AG04450 (cell line): ENCODE results near the gene ATP6V0E2. TPM values are rescaled to one million over a fixed set of nuclear protein-coding genes. Genes with fewer than 3 reads are reported as not detected.

Experiments
- CTCF ChIA-PET: fragments of 300-600, 350-600 bp; formaldehyde crosslinking; extraction: SDS; loops from one replicate; lab custom pipeline; 2022; ENCODE audit warnings: antibody characterized with exemption, inconsistent platforms; lab: Charles Lee
- POLR2A ChIA-PET: fragments of 350-600 bp; formaldehyde crosslinking; extraction: SDS; loops from one replicate; lab custom pipeline; 2021; ENCODE audit warnings: antibody characterized with exemption, inconsistent platforms; lab: Yijun Ruan, JAX
- DNase-seq: peaks from one replicate; pipeline ENCODE4 v3.0.0-alpha.2; 2011; ENCODE audit warnings: low read depth, low spot score
- H3K27ac ChIP-seq: one replicate; pipeline ENCODE4 v1.5.1; 2012; ENCODE audit warnings: low read depth, low read length, control low read depth
- H3K27me3 ChIP-seq: one replicate; pipeline ENCODE4 v1.6.0; 2012; ENCODE audit warnings: low read length; ENCODE audit not compliant: control insufficient read depth, insufficient read depth
- H3K4me3 ChIP-seq: 2 replicates; pipeline ENCODE4 v1.5.1; 2011; ENCODE audit warnings: mild to moderate bottlenecking, low read depth, low read length, control low read depth
- H3K9me3 ChIP-seq: 2 replicates; pipeline ENCODE4 v1.5.1; 2012; ENCODE audit warnings: low read length; ENCODE audit not compliant: control insufficient read depth, insufficient read depth
- polyA plus RNA-seq: library from polyadenylated mRNA; depleted of rRNA; stranded (reverse); fragments of >200 nt; gene quantifications from 2 replicates; pipeline ENCODE4 v1.2.3, GENCODE V29; 2011
- TF ChIP-seq, protein P1 (sequence below): IDR thresholded peaks from 2 replicates; pipeline ENCODE4 v1.5.1; 2011; ENCODE audit warnings: low read depth, low read length, control low read depth, inconsistent platforms

Gene ATP6V0E2
- polyA plus RNA-seq, 1 experiment = 13.4 TPM

DNA sequence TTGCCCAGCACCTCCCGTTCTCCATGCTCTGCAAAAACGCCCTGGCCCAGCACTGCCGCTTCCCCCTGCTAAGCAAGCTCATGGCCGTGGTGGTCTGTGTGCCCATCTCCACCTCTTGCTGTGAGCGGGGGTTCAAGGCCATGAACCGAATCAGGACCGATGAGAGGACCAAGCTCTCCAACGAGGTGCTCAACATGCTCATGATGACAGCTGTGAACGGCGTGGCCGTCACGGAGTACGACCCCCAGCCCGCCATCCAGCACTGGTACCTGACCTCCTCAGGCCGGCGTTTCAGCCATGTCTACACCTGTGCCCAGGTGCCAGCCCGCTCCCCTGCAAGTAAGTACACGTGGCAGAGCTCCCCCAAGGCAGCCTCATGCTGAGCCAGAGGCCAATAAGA, 11.6 kb upstream of the ATP6V0E2 start:
- DNase-seq = no peak
- H3K27me3 ChIP-seq = no peaks in the 10 kb centered on the region
- H3K27ac ChIP-seq = no peak overlapping the region
- no peaks in the 10 kb centered on the region; the same call in 1 of the 2 replicates for H3K9me3 ChIP-seq
- no peak overlapping the region for H3K4me3 ChIP-seq
- ChIA-PET CTCF (no interaction called here), POLR2A (no interaction called here)
- TF ChIP-seq, protein P1, sequence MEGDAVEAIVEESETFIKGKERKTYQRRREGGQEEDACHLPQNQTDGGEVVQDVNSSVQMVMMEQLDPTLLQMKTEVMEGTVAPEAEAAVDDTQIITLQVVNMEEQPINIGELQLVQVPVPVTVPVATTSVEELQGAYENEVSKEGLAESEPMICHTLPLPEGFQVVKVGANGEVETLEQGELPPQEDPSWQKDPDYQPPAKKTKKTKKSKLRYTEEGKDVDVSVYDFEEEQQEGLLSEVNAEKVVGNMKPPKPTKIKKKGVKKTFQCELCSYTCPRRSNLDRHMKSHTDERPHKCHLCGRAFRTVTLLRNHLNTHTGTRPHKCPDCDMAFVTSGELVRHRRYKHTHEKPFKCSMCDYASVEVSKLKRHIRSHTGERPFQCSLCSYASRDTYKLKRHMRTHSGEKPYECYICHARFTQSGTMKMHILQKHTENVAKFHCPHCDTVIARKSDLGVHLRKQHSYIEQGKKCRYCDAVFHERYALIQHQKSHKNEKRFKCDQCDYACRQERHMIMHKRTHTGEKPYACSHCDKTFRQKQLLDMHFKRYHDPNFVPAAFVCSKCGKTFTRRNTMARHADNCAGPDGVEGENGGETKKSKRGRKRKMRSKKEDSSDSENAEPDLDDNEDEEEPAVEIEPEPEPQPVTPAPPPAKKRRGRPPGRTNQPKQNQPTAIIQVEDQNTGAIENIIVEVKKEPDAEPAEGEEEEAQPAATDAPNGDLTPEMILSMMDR = no peak

GRCh38 chr7:149863500-149863899, 10.3 kb upstream of the ATP6V0E2 start:
- ChIA-PET CTCF (no interaction called here), POLR2A (no interaction called here)
- TF ChIP-seq, protein P1 = no peak
- Histone ChIP-seq H3K27me3 (no peaks in the 10 kb centered on the region), H3K9me3 (no peaks in the 10 kb centered on the region; the same call in 1 of the 2 replicates), H3K4me3 (no peak overlapping the region), H3K27ac (no peak overlapping the region)
- no peak for DNase-seq

- no peak for DNase-seq
- no peaks in the 10 kb centered on the region; the same call in 1 of the 2 replicates for H3K9me3 ChIP-seq
- no peaks in the 10 kb centered on the region for H3K27me3 ChIP-seq
- POLR2A ChIA-PET = no interaction called here
- TF ChIP-seq, protein P1 = no peak
- CTCF ChIA-PET = no interaction called here
- no peak overlapping the region for H3K4me3 ChIP-seq
- no peak overlapping the region for H3K27ac ChIP-seq
These were observed 9.7 kb upstream of the ATP6V0E2 start for GRCh38 chr7:149864023-149864422.

GRCh38 chr7:149864751-149865150, 9.0 kb upstream of the ATP6V0E2 start:
- ChIA-PET CTCF (no interaction called here), POLR2A (no interaction called here)

GRCh38 chr7:149865437-149865836, 8.3 kb upstream of the ATP6V0E2 start:
- no peak for DNase-seq
- Histone ChIP-seq H3K4me3 (no peak overlapping the region), H3K27ac (no peak overlapping the region), H3K27me3 (no peaks in the 10 kb centered on the region), H3K9me3 (no peaks in the 10 kb centered on the region; the same call in 1 of the 2 replicates)
- CTCF ChIA-PET = no interaction called here
- TF ChIP-seq, protein P1 = no peak
- POLR2A ChIA-PET = interaction anchor here (1.4 kb wide), 1 partner anchor 27 kb away, joined by 4 read pairs; the partner anchor contains the start of gene ZNF862

More at GRCh38 chr7:149864751-149865150, 9.0 kb upstream of the ATP6V0E2 start:
- no peak overlapping the region for H3K4me3 ChIP-seq
- H3K9me3 ChIP-seq = no peaks in the 10 kb centered on the region; the same call in 1 of the 2 replicates
- TF ChIP-seq, protein P1 = no peak
- H3K27me3 ChIP-seq = no peaks in the 10 kb centered on the region
- no peak for DNase-seq
- H3K27ac ChIP-seq = no peak overlapping the region
